Pulmonary artery endothelial cell (primary cell): ENCODE measurements around the gene C17orf113. TPM values are rescaled to one million over a fixed set of nuclear protein-coding genes. Genes with fewer than 3 reads are reported as not detected.

Source experiments
- total RNA-seq: library from RNA; depleted of rRNA; stranded (reverse); fragments of >200 nt; gene quantifications from 2 replicates; pipeline ENCODE4 v1.2.3, GENCODE V29; 2014

The C17orf113 gene
- total RNA-seq, 1 donor from 2014 or later: 0.26 TPM

Other genes with a start within 250 kb of the C17orf113 start
- gene P3H4, start 238.7 kb downstream of the C17orf113 start, total RNA-seq: 49.1 and 59.4 TPM in 2 replicates
- gene FKBP10, start 237.6 kb downstream of the C17orf113 start, total RNA-seq: 139 and 196 TPM in 2 replicates
- gene NT5C3B, start 214.4 kb downstream of the C17orf113 start, total RNA-seq: 68.8 and 72.0 TPM in 2 replicates
- gene KLHL10, start 212.8 kb downstream of the C17orf113 start, total RNA-seq: not detected in 2 replicates
- gene KLHL11, start 185.2 kb downstream of the C17orf113 start, total RNA-seq: 24.7 and 35.4 TPM in 2 replicates
- gene ACLY, start 131.7 kb downstream of the C17orf113 start, total RNA-seq: 340 and 356 TPM in 2 replicates
- 0.07 and 0.13 TPM in 2 replicates for gene ODAD4, start 120.0 kb downstream of the C17orf113 start, total RNA-seq
- 66.5 and 75.4 TPM in 2 replicates for gene CNP, start 83.8 kb downstream of the C17orf113 start, total RNA-seq
- 74.8 and 90.8 TPM in 2 replicates for gene DNAJC7, start 33.2 kb downstream of the C17orf113 start, total RNA-seq
- gene NKIRAS2, start 30.5 kb downstream of the C17orf113 start, total RNA-seq: 41.6 and 52.4 TPM in 2 replicates
- gene ZNF385C, start 47.9 kb upstream of the C17orf113 start, total RNA-seq: not detected in 2 replicates
- 9.6 TPM in 2 replicates for gene DHX58, start 62.1 kb upstream of the C17orf113 start, total RNA-seq
- gene KAT2A, start 70.8 kb upstream of the C17orf113 start, total RNA-seq: 7.1 and 13.2 TPM in 2 replicates
- gene HSPB9, start 72.2 kb upstream of the C17orf113 start, total RNA-seq: not detected in 2 replicates
- gene RAB5C, start 104.4 kb upstream of the C17orf113 start, total RNA-seq: 105 and 116 TPM in 2 replicates
- 0.04 TPM in 1 of 2 replicates, not detected in the other for gene KCNH4, start 130.5 kb upstream of the C17orf113 start, total RNA-seq
- gene HCRT, start 134.9 kb upstream of the C17orf113 start, total RNA-seq: not detected in 2 replicates
- 14.3 and 16.2 TPM in 2 replicates for gene GHDC, start 143.9 kb upstream of the C17orf113 start, total RNA-seq
- gene STAT5B, start 225.8 kb upstream of the C17orf113 start, total RNA-seq: 48.5 and 54.3 TPM in 2 replicates
- gene STAT5A, start 237.9 kb upstream of the C17orf113 start, total RNA-seq: 33.9 and 36.1 TPM in 2 replicates